Dendritic cell treated with granulocyte-macrophage colony-stimulating factor and Interleukin-4, amounts not matched to agents 40 ng/mL and 50 ng/mL, for 4 days (primary cell): ENCODE measurements around the gene XDH.

Experiments
- H3K27ac Mint-ChIP-seq: one replicate; pipeline ENCODE4 v1.8.0; 2022; ENCODE audit warnings: mild to moderate bottlenecking, mixed read lengths
- H3K27me3 Mint-ChIP-seq: one replicate; pipeline ENCODE4 v1.8.0; 2022; ENCODE audit warnings: mild to moderate bottlenecking, mixed read lengths
- H3K36me3 Mint-ChIP-seq: one replicate; pipeline ENCODE4 v1.8.0; 2022; ENCODE audit warnings: low read depth, mixed read lengths
- H3K4me1 Mint-ChIP-seq: one replicate; pipeline ENCODE4 v1.8.0; 2022; ENCODE audit warnings: low read depth, mixed read lengths
- H3K4me3 Mint-ChIP-seq: one replicate; pipeline ENCODE4 v1.8.0; 2022; ENCODE audit warnings: mild to moderate bottlenecking, moderate library complexity, mixed read lengths
- H3K9me3 Mint-ChIP-seq: one replicate; pipeline ENCODE4 v1.8.0; 2022; ENCODE audit warnings: mixed read lengths
- intact Hi-C: fragments of 100-400 bp; cut with micrococcal nuclease; formaldehyde crosslinking; loops from one replicate; pipeline ENCODE4 v1.15.0; 2022

Gene XDH

GRCh38 chr2:31419386-31419785 lies 4.8 kb upstream of the XDH start:
- H3K4me1 Mint-ChIP-seq = peaks cover 7% of the 10 kb centered on the region
- no peak overlapping the region for H3K27ac Mint-ChIP-seq
- no peaks in the 10 kb centered on the region for H3K36me3 Mint-ChIP-seq
- H3K9me3 Mint-ChIP-seq = peaks cover 22% of the 10 kb centered on the region
- intact Hi-C loops = no loop called here
- no peak overlapping the region for H3K4me3 Mint-ChIP-seq
- H3K27me3 Mint-ChIP-seq = no peaks in the 10 kb centered on the region

GRCh38 chr2:31415421-31415820 lies 879 bp upstream of the XDH start:
- no peaks in the 10 kb centered on the region for H3K36me3 Mint-ChIP-seq
- intact Hi-C loops = no loop called here

DNA sequence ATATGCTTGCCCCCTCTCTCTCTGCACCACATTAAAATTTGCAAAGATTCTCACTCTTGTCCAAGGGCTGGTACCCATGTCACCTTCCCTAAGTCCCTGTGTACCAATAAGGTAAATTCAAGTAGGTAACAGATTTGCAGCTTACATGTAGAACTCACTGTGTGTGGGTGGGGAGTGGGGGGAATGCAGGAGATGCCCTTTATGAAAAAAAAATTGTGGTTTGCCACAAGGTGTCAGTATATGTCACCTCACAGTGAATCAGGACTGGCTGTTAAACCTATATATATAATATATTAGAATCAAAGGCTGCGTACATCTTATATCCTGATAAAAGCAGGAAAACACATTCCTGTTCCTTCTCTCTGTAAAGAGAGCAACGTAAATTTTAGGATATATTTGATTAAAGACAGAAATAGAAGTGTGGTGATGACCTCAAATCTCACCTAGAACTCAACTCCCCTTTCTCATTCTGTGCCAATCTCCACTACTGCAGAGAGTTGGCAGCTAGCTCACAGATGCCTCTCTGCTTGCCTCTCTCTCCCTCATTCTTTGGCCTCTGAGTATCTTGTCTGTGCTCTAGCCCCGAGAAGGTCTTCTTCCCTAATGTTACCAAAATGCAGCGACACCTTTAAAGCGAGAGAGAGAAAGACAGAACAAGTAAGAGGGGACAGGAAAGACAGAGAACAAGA lies 536 bp downstream of the XDH start:
- H3K4me3 Mint-ChIP-seq = no peak overlapping the region
- no peaks in the 10 kb centered on the region for H3K27me3 Mint-ChIP-seq
- intact Hi-C loops = no loop called here
- no peak overlapping the region for H3K27ac Mint-ChIP-seq
- H3K9me3 Mint-ChIP-seq = peaks cover 11% of the 10 kb centered on the region
- peaks cover 7% of the 10 kb centered on the region for H3K4me1 Mint-ChIP-seq
- no peaks in the 10 kb centered on the region for H3K36me3 Mint-ChIP-seq

More at GRCh38 chr2:31415421-31415820, 879 bp upstream of the XDH start:
- Mint-ChIP-seq H3K27me3 (no peaks in the 10 kb centered on the region), H3K9me3 (peaks cover 22% of the 10 kb centered on the region), H3K4me1 (peaks cover 7% of the 10 kb centered on the region), H3K4me3 (no peak overlapping the region), H3K27ac (no peak overlapping the region)

- H3K4me1 Mint-ChIP-seq = peaks cover 7% of the 10 kb centered on the region
- intact Hi-C loops = no loop called here
- H3K27ac Mint-ChIP-seq = no peak overlapping the region
- H3K36me3 Mint-ChIP-seq = no peaks in the 10 kb centered on the region
- H3K27me3 Mint-ChIP-seq = no peaks in the 10 kb centered on the region
- H3K9me3 Mint-ChIP-seq = peaks cover under 1% of the 10 kb centered on the region
- no peak overlapping the region for H3K4me3 Mint-ChIP-seq
Measured at GRCh38 chr2:31413025-31413424, 1.5 kb downstream of the XDH start.

DNA sequence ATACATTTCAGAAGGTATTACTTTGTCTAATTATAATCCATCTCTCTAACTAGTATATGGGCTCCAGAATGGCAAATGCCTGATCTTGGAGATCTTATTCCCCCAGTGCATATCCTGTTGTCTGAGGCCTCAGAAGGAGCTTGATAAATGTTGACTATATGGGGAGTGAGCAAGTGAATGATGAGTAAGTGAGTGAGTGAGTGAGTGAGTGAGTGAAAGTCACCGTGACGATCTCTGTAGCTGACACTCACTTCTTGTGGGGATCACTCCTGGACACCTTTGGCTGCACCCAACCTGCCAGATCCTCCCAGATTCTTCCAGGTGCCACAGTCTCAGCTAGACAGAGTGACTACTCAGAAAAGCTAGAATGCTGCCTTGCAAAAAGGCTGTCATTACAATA lies 2.8 kb downstream of the XDH start:
- H3K27ac Mint-ChIP-seq = no peak overlapping the region
- no peaks in the 10 kb centered on the region for H3K27me3 Mint-ChIP-seq
- intact Hi-C loops = no loop called here
- H3K9me3 Mint-ChIP-seq = no peaks in the 10 kb centered on the region
- H3K36me3 Mint-ChIP-seq = no peaks in the 10 kb centered on the region
- H3K4me3 Mint-ChIP-seq = no peak overlapping the region
- H3K4me1 Mint-ChIP-seq = peaks cover 6% of the 10 kb centered on the region

GRCh38 chr2:31406593-31407385 lies 7.8 kb downstream of the XDH start:
- H3K27me3 Mint-ChIP-seq = no peaks in the 10 kb centered on the region
- H3K4me3 Mint-ChIP-seq = no peak overlapping the region
- no peaks in the 10 kb centered on the region for H3K36me3 Mint-ChIP-seq
- no peaks in the 10 kb centered on the region for H3K4me1 Mint-ChIP-seq
- no peaks in the 10 kb centered on the region for H3K9me3 Mint-ChIP-seq
- intact Hi-C loops = no loop called here
- no peak overlapping the region for H3K27ac Mint-ChIP-seq

GRCh38 chr2:31404827-31405226 lies 9.7 kb downstream of the XDH start:
- Mint-ChIP-seq H3K27ac (no peak overlapping the region), H3K9me3 (peaks cover 2% of the 10 kb centered on the region), H3K4me1 (no peaks in the 10 kb centered on the region), H3K27me3 (no peaks in the 10 kb centered on the region), H3K4me3 (no peak overlapping the region), H3K36me3 (no peaks in the 10 kb centered on the region)
- intact Hi-C loops = no loop called here

DNA sequence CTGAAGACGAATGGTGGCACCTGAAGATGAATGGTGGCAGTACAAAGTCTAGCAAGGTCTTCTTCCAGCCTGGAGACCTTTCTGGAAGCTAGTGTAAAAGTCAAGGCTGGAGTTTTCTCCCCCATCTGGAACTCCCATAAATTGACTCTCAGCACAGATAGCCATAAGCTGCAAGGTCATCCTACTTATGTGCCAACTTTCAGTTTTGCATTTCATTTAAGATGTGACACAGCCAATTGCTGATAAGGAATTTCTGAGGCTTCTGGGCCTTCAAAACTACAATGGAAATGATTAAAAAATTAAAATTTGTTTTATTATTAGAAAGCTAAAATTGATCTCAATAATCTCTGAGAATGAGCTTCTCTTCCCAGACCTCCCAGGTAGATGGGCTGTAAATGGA lies 10.2 kb downstream of the XDH start:
- Mint-ChIP-seq H3K27me3 (no peaks in the 10 kb centered on the region), H3K4me1 (no peaks in the 10 kb centered on the region), H3K9me3 (peaks cover 8% of the 10 kb centered on the region), H3K36me3 (no peaks in the 10 kb centered on the region), H3K27ac (no peak overlapping the region), H3K4me3 (no peak overlapping the region)
- intact Hi-C loops = no loop called here

DNA sequence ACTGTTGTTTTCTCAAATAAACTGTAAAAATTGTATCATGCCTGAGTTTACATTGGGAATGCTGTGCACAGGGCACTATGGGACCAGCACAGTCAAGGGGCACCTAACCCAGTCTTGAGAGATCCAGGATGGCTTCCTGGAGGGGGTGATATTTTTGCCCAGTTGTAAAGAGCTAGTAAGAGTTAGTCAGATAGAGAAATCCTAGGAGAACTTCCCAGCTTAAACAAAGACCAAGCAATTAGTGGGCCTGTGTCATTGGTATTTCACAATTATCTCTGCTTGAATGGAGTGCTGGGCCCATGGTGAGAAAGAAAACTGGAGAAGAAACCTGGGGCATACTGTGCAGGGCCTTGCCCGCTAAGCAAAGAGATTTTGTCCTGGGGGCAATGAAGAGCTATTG lies 12.2 kb downstream of the XDH start:
- Mint-ChIP-seq H3K36me3 (no peaks in the 10 kb centered on the region), H3K9me3 (peaks cover 14% of the 10 kb centered on the region), H3K4me3 (no peak overlapping the region), H3K27me3 (peaks cover 1% of the 10 kb centered on the region), H3K4me1 (no peaks in the 10 kb centered on the region), H3K27ac (no peak overlapping the region)
- intact Hi-C loops = no loop called here

DNA sequence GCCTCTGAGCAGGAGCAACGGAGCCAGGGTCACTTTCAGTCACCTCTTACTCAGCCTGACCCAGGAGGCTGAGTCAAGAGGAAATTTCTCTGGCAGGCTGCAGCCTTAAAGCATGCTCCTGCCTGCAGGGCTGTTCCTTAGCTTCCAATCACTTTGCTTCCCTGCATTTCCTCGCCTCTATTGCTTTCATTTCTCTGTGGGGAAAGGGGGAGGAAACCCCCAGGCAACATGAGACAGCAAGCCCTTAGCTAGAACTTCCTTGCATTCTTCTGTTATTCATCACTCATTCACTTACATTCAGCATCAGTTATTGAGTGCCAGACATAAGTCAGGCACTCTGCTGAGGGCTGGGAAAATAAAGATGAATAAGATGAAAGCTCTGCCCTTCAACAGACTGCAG lies 13.0 kb downstream of the XDH start:
- H3K9me3 Mint-ChIP-seq = peaks cover 14% of the 10 kb centered on the region
- H3K27me3 Mint-ChIP-seq = peaks cover 1% of the 10 kb centered on the region
- no peak overlapping the region for H3K4me3 Mint-ChIP-seq
- no peaks in the 10 kb centered on the region for H3K4me1 Mint-ChIP-seq
- no peak overlapping the region for H3K27ac Mint-ChIP-seq
- intact Hi-C loops = no loop called here
- no peaks in the 10 kb centered on the region for H3K36me3 Mint-ChIP-seq

DNA sequence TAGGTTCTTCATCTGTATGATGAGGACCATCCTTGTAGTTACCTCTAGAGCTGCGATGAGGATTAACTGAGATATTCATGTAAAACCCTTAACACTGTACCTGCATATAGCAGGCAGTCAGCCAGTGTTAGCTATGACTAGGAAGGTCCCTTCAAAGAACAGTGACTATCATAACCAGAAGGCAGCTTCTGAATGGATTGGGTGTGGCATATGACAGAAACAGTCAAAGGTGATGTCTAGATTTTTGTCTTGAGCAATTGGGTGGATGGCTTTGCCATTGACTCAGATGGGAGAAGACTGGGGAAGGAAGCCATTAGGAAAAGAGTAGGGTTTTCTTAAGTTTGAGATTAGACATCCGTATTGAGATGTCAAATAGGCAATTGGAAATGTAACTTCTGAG lies 15.7 kb downstream of the XDH start:
- H3K4me3 Mint-ChIP-seq = no peak overlapping the region

DNA sequence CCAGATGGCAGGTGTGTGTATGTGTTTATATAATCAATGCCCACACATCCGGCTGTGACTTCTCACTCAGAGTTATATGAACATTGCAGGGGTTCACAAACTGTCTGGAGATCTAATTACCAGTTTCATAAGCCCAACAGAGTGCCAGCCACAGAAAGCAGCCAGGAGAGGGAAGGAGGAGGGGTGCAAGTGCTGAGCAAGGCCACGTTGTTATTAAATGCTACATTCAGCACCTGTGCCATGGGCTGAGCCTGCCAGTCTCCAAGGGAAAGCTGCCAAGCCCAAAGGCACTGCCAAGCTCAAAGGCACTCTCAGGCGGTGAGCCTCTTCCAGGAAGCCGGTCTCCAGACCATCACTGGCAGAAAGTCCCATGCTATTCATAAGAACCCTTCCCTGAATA lies 17.4 kb downstream of the XDH start:
- Mint-ChIP-seq H3K4me1 (no peaks in the 10 kb centered on the region), H3K27me3 (peaks cover 1% of the 10 kb centered on the region), H3K4me3 (no peak overlapping the region), H3K36me3 (no peaks in the 10 kb centered on the region), H3K9me3 (peaks cover 14% of the 10 kb centered on the region), H3K27ac (no peak overlapping the region)
- intact Hi-C loops = no loop called here

More for the DNA sequence above, 15.7 kb downstream of the XDH start:
- peaks cover 1% of the 10 kb centered on the region for H3K27me3 Mint-ChIP-seq
- peaks cover 14% of the 10 kb centered on the region for H3K9me3 Mint-ChIP-seq
- H3K36me3 Mint-ChIP-seq = no peaks in the 10 kb centered on the region
- intact Hi-C loops = no loop called here
- H3K4me1 Mint-ChIP-seq = no peaks in the 10 kb centered on the region
- H3K27ac Mint-ChIP-seq = no peak overlapping the region

DNA sequence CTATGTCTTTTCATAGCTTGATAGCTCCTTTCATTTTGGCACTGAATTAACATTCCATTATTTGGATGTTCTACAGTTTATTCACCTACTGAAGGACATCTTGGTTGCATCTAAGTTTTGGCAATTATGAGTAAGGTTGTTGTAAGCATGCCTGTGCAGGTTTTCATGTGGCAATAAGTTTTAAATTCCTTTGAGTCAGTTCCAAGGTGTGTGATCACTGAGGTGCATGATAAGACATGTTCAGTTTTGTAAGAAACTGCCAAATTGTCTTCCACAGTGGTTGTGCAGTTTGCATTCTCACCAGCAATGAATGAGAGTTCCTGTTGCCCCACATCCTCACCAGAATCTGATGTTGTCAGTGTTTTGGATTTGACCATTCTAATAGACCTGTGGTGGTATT lies 24.2 kb downstream of the XDH start:
- intact Hi-C loops = no loop called here
- H3K36me3 Mint-ChIP-seq = no peaks in the 10 kb centered on the region
- no peak overlapping the region for H3K4me3 Mint-ChIP-seq
- no peak overlapping the region for H3K27ac Mint-ChIP-seq
- peaks cover 4% of the 10 kb centered on the region for H3K27me3 Mint-ChIP-seq
- peaks cover 18% of the 10 kb centered on the region for H3K4me1 Mint-ChIP-seq
- H3K9me3 Mint-ChIP-seq = no peaks in the 10 kb centered on the region

DNA sequence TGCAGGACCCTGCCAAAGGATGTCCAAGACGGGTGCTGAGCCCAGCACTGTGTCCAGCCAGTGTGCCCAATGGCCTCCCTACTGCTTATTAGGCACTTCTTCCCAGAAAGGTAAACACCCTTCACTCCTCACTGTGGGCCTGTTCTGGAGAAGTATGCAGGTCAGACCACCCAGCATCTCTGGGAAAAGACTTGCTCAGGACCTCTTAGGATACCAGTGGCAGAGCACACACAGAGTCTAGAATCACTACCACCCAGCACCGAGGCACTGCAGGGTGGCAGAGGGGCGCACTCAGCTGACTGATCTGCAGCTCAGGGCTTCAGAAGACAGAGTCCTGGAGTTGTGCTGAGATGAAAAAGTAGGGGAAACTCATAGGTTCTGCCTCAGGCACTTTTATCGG lies 25.8 kb downstream of the XDH start:
- H3K9me3 Mint-ChIP-seq = no peaks in the 10 kb centered on the region
- peaks cover 34% of the 10 kb centered on the region for H3K4me1 Mint-ChIP-seq
- peaks cover 4% of the 10 kb centered on the region for H3K27me3 Mint-ChIP-seq
- H3K4me3 Mint-ChIP-seq = no peak overlapping the region
- intact Hi-C loops = no loop called here
- H3K36me3 Mint-ChIP-seq = no peaks in the 10 kb centered on the region
- no peak overlapping the region for H3K27ac Mint-ChIP-seq

DNA sequence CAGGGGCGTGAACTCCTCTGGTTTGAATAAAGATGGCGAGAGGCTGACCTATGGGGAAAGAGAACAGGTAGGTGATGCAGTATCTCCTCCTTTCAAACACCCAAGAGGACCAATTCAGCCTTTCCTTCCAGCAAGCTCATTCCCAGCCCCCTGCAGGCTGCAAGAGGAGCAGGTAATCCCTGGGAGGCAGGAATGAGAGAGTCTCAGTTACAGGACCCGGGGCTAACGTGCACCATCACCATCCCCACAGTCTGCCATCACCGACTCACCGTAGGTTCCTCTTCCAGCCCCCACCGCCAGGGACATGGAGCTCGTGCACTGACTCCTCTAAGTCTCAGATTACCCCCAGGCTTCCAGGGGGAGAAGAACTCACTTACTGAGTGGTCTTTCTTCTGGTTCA lies 26.7 kb downstream of the XDH start:
- intact Hi-C loops = no loop called here
- Mint-ChIP-seq H3K27ac (no peak overlapping the region), H3K9me3 (no peaks in the 10 kb centered on the region), H3K36me3 (no peaks in the 10 kb centered on the region), H3K4me3 (no peak overlapping the region), H3K4me1 (peaks cover 39% of the 10 kb centered on the region), H3K27me3 (peaks cover 4% of the 10 kb centered on the region)
